Breast epithelium (tissue), 3 donors: ENCODE data around the gene PIAS3.

ENCODE experiments used
- POLR2A ChIP-seq: fragments of 450-650 bp; IDR thresholded peaks from one replicate; pipeline ENCODE4 v1.6.1; 2016; ENCODE audit warnings: antibody characterized with exemption, mild to moderate bottlenecking, moderate library complexity
- POLR2AphosphoS5 ChIP-seq, 3 donors: sonication (generic); formaldehyde crosslinking; IDR thresholded peaks; one replicate each; pipeline ENCODE4 v1.6.1; 2017; ENCODE audit warnings: antibody characterized with exemption in 3 of 3
- TF ChIP-seq, protein P1 (sequence below), 3 donors: fragments of 450-650 bp; IDR thresholded peaks; one replicate each; pipeline ENCODE4 v1.5.1; 2016 to 2017; ENCODE audit warnings: antibody characterized with exemption in 3 of 3, mild to moderate bottlenecking in 3 of 3, moderate library complexity in 3 of 3

DNA sequence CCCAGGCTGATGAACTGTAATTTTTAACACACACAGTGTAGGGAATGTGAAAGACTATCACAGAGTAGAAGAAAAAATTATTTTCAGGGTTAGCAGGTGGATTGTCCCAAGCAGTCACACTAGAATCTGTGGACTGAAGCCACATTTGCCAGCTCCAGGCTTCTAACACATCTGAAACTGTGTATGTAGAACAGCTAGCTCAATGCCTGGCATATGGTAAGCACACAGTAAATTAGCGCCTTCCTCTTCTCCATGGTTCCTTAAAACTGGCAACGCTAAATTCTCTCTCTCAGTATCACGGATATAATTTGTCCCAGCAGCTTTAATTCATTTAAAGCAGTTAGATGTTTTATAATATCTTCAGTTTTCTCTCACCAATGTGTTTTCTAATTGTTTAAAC, 15.8 kb downstream of the PIAS3 start:
- no peak for TF ChIP-seq POLR2A
- no peak for TF ChIP-seq POLR2AphosphoS5 (IDR thresholded peaks at IDR 0.05)
- TF ChIP-seq, protein P1, sequence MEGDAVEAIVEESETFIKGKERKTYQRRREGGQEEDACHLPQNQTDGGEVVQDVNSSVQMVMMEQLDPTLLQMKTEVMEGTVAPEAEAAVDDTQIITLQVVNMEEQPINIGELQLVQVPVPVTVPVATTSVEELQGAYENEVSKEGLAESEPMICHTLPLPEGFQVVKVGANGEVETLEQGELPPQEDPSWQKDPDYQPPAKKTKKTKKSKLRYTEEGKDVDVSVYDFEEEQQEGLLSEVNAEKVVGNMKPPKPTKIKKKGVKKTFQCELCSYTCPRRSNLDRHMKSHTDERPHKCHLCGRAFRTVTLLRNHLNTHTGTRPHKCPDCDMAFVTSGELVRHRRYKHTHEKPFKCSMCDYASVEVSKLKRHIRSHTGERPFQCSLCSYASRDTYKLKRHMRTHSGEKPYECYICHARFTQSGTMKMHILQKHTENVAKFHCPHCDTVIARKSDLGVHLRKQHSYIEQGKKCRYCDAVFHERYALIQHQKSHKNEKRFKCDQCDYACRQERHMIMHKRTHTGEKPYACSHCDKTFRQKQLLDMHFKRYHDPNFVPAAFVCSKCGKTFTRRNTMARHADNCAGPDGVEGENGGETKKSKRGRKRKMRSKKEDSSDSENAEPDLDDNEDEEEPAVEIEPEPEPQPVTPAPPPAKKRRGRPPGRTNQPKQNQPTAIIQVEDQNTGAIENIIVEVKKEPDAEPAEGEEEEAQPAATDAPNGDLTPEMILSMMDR (IDR thresholded peaks at IDR 0.05), result no peak
